HG02943 (cell line): Measurements from ENCODE around the gene DET1.
"Not testable (repeated sequence)": the region's sequence is repeated elsewhere in the genome, so short reads cannot be mapped to it uniquely, and the experiment has no call there.

ENCODE experiments used
- ATAC-seq: cut with Tn5 transposase; IDR thresholded peaks from one replicate; pipeline ENCODE4 v1.9.1; 2021; ENCODE audit warnings: mild to moderate bottlenecking, low read depth, moderate library complexity; ENCODE audit not compliant: unreplicated experiment

DET1 gene

DNA sequence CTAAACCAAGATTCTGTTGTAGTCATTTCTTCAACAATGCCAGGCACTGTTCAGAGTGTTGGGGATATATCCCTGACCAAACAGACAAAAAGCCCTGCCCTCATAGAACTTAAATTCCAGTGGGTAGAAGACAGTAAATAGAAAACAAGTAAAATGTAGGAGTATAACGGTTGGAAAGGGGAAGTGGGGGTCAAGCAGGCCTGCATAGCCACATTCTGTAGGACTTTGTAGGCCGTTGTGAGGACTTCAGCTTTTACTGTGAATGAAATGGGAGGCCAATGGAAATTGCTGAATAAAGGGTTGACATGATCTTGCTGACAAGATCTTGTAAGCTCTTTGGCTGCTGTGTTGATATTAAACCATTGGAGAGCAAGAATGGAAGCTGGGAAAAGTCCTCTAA lies 77.2 kb downstream of the DET1 start:
- ATAC-seq, result no peak

GRCh38 chr15:88468721-88469120 lies 77.8 kb downstream of the DET1 start:
- ATAC-seq, result not testable (repeated sequence)

DNA sequence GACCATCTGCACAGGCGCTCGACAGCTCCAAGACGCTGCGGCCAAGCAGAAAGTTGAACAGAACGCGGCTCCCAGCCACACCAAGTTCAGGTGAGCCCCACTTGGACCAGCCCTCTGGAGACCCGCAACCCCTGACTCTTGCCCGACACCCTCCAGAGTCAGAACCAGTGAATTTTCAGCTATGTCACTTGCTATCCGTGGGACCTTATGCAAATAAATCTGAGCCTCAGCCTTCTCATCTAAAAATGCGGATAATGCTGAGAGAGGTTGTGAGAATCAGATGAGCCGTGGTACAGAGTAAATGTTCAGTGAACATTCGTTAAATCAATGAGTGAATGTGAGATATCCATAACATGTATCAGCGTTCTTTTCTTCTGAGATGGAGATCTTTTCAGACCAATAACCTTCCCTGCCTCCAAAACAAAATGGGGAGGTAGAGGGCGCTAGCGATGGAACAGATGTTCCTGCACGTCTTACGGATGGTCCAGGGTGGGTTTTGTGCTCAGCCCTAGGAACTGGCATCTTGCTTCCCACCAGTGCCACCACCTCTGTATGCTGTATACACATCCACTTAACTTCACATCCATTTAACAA lies 78.4 kb downstream of the DET1 start:
- ATAC-seq, result no peak

DNA sequence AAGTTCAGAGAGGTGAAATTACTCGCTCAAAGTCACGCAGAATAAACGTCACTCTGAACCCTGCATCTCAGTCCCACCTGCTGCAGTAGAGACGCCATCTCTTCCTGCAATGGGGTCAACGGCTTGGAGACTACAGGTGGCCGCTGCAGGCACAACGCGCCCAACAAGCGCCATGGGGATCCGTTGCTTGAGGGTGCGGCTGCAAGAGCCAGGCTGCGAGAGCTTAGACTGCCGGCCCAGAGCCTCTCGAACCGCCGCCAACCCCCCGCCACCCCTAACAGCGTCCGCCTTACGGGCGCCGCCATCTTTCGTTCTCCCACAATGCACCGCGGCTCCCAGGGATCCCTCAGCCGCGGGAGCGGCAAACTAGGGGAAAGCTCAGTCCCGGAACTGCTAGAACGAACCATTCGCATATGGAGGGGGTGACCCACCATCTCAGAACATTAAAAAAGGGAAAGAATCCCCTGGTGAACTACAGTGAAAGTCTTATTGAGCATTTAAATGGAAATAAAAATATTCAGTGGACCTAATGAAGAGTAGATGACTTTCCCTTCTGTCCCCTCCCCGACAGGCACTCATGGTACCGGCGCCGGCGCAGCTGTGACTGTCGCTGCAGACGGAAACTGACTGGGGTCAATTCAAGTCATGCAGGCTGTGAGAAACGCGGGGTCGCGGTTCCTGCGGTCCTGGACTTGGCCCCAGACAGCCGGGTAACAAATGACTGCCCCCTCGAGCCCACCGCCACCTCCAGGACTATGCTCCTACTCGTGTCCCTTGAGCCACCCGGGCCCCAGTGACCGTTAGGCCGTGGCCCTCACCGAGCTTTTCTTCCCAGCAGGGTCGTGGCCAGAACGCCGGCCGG lies 79.2 kb downstream of the DET1 start, which contains the start of the genes MRPL46 and MRPS11:
Gene MRPL46, minus strand, starts transcription at position 316 of the 862 bp plus-strand sequence. Its CDS starts 11 bp downstream, at position 305.
Gene MRPS11, plus strand, starts transcription at position 636 of the 862 bp plus-strand sequence. Its CDS starts 10 bp downstream, at position 646.
- ATAC-seq, result peak; percentile 85

DNA sequence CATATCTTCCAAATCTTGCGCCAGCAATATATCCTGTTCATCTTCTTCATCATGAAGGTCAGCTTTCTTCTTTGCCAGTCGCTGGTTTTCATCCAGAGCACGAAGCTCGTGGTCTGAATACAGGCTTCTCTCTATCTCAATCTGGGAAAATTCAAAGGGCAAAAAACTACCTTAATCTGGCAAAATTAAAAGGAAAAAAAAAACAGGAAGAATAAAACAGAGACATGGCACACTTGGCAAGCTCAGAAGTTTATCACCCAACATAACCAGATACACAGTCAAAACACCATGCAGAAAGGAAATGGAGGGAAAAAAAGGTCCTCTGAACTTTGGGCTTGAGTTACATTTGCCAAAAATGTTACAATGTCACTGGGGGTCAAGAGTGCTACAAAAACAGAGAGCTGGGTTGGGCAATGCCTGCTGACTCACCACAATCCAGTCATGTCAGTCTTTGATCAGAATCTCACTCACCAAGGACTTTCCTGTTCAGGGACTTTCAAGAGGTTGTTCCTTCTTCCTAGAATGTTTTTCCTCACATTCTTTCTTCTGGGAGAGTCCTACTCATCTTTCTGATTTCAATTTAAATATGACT lies 80.8 kb downstream of the DET1 start:
- no peak for ATAC-seq

DNA sequence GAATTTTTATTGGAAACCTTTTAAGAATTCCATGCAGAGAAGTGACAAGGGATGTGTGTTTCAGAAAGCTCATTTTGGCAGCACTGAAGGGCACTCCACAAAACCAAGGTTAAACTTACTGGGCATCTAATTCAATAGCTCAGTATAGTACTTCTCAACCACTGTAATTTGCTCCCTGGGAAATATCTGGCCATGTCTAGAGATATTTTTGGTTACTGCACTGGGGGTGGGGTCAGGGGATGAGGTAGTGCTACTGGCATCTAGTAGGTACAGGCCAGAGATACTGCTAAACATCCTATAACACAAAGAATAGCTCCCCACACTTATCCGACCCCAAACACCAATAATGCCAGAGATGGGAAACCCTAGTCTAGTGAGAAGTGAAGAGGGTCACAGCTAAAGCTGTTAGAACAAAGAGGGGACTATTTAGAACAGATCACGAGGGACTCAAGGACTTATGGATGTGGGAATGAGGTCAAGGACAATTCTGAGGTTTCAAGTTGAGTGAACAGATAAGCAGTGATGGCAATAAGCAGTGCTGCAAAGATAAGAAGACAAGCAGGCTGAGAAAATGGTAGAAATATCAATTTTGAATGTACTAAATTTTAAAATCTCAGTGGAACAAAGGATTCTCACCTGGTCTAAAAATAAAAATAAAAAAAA lies 82.5 kb downstream of the DET1 start:
- no peak for ATAC-seq
